Adrenal gland (tissue), 12 donors: ENCODE measurements around the gene PWWP3B. TPM values are rescaled to one million over a fixed set of nuclear protein-coding genes. Genes with fewer than 3 reads are reported as not detected.

ENCODE experiments used
- DNase-seq, 7 donors: peaks; one replicate each; pipeline ENCODE4 v3.0.0-alpha.2; 2019 to 2020
- H3K27ac ChIP-seq, 5 donors: fragments of 200-600 bp; sonication (generic) in 4 of 5; 1 replicate in 3 of 5; 2 replicates in 2 of 5; pipeline versions ENCODE4 v1.5.1 to v1.8.0; 2016 to 2020; ENCODE audit warnings: mild to moderate bottlenecking in 1 of 5
- H3K27me3 ChIP-seq: fragments of 200-600 bp; 2 replicates; pipeline ENCODE4 v1.8.0; 2021
- H3K36me3 ChIP-seq, 2 donors: fragments of 200-600 bp; replicated peaks in 1 of 2; 1 replicate in 1 of 2; 2 replicates in 1 of 2; pipeline versions ENCODE4 v1.5.1 to v1.8.0; 2018 to 2022
- H3K4me1 ChIP-seq, 2 donors: fragments of 200-600 bp; replicated peaks in 1 of 2; 1 replicate in 1 of 2; 2 replicates in 1 of 2; pipeline versions ENCODE4 v1.5.1 to v1.8.0; 2018 to 2021
- H3K4me3 ChIP-seq, 4 donors: fragments of 200-600 bp; sonication (generic) in 3 of 4; one replicate each; pipeline ENCODE4 v1.5.1; 2016 to 2018
- H3K9me3 ChIP-seq, 3 donors: fragments of 200-600 bp; sonication (generic) in 1 of 3; replicated peaks in 1 of 3; 1 replicate in 2 of 3; 2 replicates in 1 of 3; pipeline versions ENCODE4 v1.5.1 to v1.8.0; 2016 to 2021
- CTCF ChIP-seq, 6 experiments: fragments of 450-650 bp in 4 of 6; fragments of 200-600 bp in 2 of 6; sonication (generic) in 1 of 6; IDR thresholded peaks; 1 replicate in 5 of 6; 2 replicates in 1 of 6; pipeline versions ENCODE4 v1.5.1 to v1.8.0; 2016 to 2021; ENCODE audit warnings: antibody characterized with exemption in 6 of 6, mild to moderate bottlenecking in 2 of 6, moderate library complexity in 1 of 6
- POLR2A ChIP-seq, 2 donors: fragments of 450-650 bp; IDR thresholded peaks; one replicate each; pipeline ENCODE4 v1.6.1; 2017; ENCODE audit warnings: antibody characterized with exemption in 2 of 2, mild to moderate bottlenecking in 2 of 2, moderate library complexity in 1 of 2
- WGBS, 4 donors: extraction: QIAGEN DNeasy Blood & Tissue Kit in 2 of 4; methylation state at CpG; one replicate each; pipeline versions ENCODE4 v1.1.5 to v1.1.7; 2013 to 2017; 5-methylcytosine and 5-hydroxymethylcytosine counted together
- intact Hi-C, 2 donors: fragments of 100-400 bp; cut with DNase I; formaldehyde crosslinking; loops; one replicate each; pipeline versions ENCODE4 v1.14.1 to v1.15.0; 2022 to 2023
- polyA plus RNA-seq, 3 donors: library from polyadenylated mRNA; stranded (reverse); fragments of 200-250 nt in 2 of 3; fragments of 350-450 nt in 1 of 3; fragmentation: Illumina TruSeq in 1 of 3; extraction: RNeasy Lipid Tissue Mini Kit (QIAGEN cat#74804) in 1 of 3; gene quantifications; one replicate each; pipeline ENCODE4 v1.2.3, GENCODE V29; 2013 to 2014
- total RNA-seq, 9 donors: library from RNA; depleted of rRNA in 4 of 9; stranded (reverse); fragments of >200 nt in 4 of 9; fragments of 120-200 nt in 1 of 9; fragmentation: NEBNext Ultra II Directional in 1 of 9; extraction: Animal tissue kit (Norgen Biotek cat#: 25700) in 1 of 9; gene quantifications; one replicate each; pipeline versions ENCODE4 v1.1.0 to v1.2.4, GENCODE V29; 2013 to 2023
- donor health status: healthy with polysubstance abuse.
- donor health status: Bipolar disorder and iron deficiency.
- donor health status: DM: yes; HTN: yes; CAD: no.
- donor health status: DM: no; HTN: no; CAD: no.
- donor health status: DM: no; HTN: no; CAD: no.
- donor health status: DM: yes; HTN: yes; CAD: no.

Gene PWWP3B
- total and polyA plus RNA-seq, 12 donors, result 1.3 to 21.6 (median 6.0) TPM

- WGBS, 4 donors, result 42 to 59% (median 49%) methylated on average over 2 of the region's 2 CpGs
- no peak for DNase-seq
- H3K27ac ChIP-seq, result no peak overlapping the region
- H3K9me3 ChIP-seq, result no peaks in the 10 kb centered on the region
- H3K27me3 ChIP-seq, result peaks cover 17% of the 10 kb centered on the region
- intact Hi-C loops, result no loop called here
- no peaks in the 10 kb centered on the region for H3K4me1 ChIP-seq
- TF ChIP-seq POLR2A (IDR thresholded peaks at IDR 0.05), result no peak
- TF ChIP-seq CTCF (IDR thresholded peaks at IDR 0.05), result no peak
- no peaks in the 10 kb centered on the region for H3K36me3 ChIP-seq
- H3K4me3 ChIP-seq, result no peak overlapping the region
Observed at GRCh38 chrX:106150701-106151100, 17.4 kb upstream of the PWWP3B start.

GRCh38 chrX:106159861-106160282 lies 8.2 kb upstream of the PWWP3B start:
- Histone ChIP-seq H3K27me3 (peaks cover 7% of the 10 kb centered on the region), H3K27ac (no peak overlapping the region), H3K4me3 (no peak overlapping the region), H3K4me1 (no peaks in the 10 kb centered on the region), H3K9me3 (no peaks in the 10 kb centered on the region), H3K36me3 (no peaks in the 10 kb centered on the region)
- intact Hi-C loops, result no loop called here
- DNase-seq, result no peak
- no peak for TF ChIP-seq POLR2A (IDR thresholded peaks at IDR 0.05)
- TF ChIP-seq CTCF (IDR thresholded peaks at IDR 0.05), result no peak

- TF ChIP-seq POLR2A (IDR thresholded peaks at IDR 0.05) (no peak), CTCF (IDR thresholded peaks at IDR 0.05) (peak in 5 of 6 experiments; percentile 21 to 61 (median 44))
- Histone ChIP-seq H3K36me3 (no peaks in the 10 kb centered on the region), H3K9me3 (no peaks in the 10 kb centered on the region), H3K27ac (no peak overlapping the region), H3K27me3 (peaks cover 8% of the 10 kb centered on the region), H3K4me1 (no peaks in the 10 kb centered on the region), H3K4me3 (no peak overlapping the region)
- intact Hi-C loops, result no loop called here
- WGBS, 4 donors, result 9 to 22% (median 16%) methylated on average over 1 of the region's 1 CpG
- DNase-seq, result peak in 2 of 7 donors; percentile 7 to 53
Observed at GRCh38 chrX:106170318-106170717, 2.2 kb downstream of the PWWP3B start.

DNA sequence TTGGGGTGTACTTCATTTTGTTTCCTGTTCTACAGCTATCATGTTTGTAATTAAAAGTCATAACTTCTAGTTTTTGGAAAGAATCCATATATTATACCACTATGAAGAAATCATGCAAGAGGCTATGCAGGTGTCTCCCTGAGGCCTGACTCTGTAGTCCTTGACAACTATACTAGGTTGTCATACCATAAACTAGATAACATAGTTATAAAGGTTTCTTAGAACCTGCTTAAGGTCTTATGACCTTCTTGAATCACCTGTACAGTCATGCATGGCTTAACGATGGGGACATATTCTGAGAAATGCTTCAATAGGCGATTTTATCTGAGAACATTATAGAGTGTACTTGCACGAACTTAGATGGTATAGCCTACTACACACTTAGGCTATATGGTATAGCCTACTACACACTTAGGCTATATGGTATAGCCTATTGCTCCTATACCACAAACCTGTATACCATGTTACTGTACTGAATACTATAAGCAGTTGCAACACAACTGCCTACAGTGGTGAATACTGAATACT lies 3.3 kb downstream of the PWWP3B start:
- intact Hi-C loops, result no loop called here
- 55 to 76% (median 70%) methylated on average over 3 of the region's 3 CpGs for WGBS, 4 donors
- peaks cover 13% of the 10 kb centered on the region for H3K27me3 ChIP-seq
- no peak for DNase-seq
- H3K4me3 ChIP-seq, result no peak overlapping the region
- H3K9me3 ChIP-seq, result no peaks in the 10 kb centered on the region
- H3K27ac ChIP-seq, result no peak overlapping the region
- TF ChIP-seq CTCF (IDR thresholded peaks at IDR 0.05) (no peak), POLR2A (IDR thresholded peaks at IDR 0.05) (no peak)
- H3K4me1 ChIP-seq, result no peaks in the 10 kb centered on the region
- no peaks in the 10 kb centered on the region for H3K36me3 ChIP-seq
